Large intestine (tissue), 3 donors: ENCODE results near the gene CORO2A. TPM values are rescaled to one million over a fixed set of nuclear protein-coding genes. Genes with fewer than 3 reads are reported as not detected.

Source experiments
- DNase-seq, 2 donors: peaks; one replicate each; pipeline versions ENCODE4 v3.0.0 to v3.0.0-alpha.2; 2013
- H3K27ac ChIP-seq: one replicate; pipeline ENCODE4 v1.5.1; 2013; ENCODE audit warnings: low read length
- H3K27me3 ChIP-seq: 2 replicates; pipeline ENCODE4 v1.6.1; 2013; ENCODE audit warnings: low read length; ENCODE audit not compliant: control insufficient read depth, insufficient read depth
- H3K36me3 ChIP-seq: 2 replicates; pipeline ENCODE4 v1.6.1; 2013; ENCODE audit warnings: low read length; ENCODE audit not compliant: control insufficient read depth, insufficient read depth
- H3K4me1 ChIP-seq: one replicate; pipeline ENCODE4 v1.6.1; 2013; ENCODE audit warnings: low read length; ENCODE audit not compliant: control insufficient read depth, insufficient read depth
- H3K4me3 ChIP-seq: one replicate; pipeline ENCODE4 v1.5.1; 2013; ENCODE audit warnings: low read length
- H3K9me3 ChIP-seq: one replicate; pipeline ENCODE4 v1.6.1; 2013; ENCODE audit warnings: mild to moderate bottlenecking, low read depth, low read length, moderate library complexity; ENCODE audit not compliant: control insufficient read depth
- WGBS: methylation state at CpG from one replicate; pipeline ENCODE4 v1.1.5; 2013; ENCODE audit warnings: low lambda C conversion rate; ENCODE audit not compliant: insufficient coverage; 5-methylcytosine and 5-hydroxymethylcytosine counted together
- polyA plus RNA-seq: library from polyadenylated mRNA; unstranded; fragments of 120-200 nt; gene quantifications from one replicate; pipeline ENCODE4 v1.2.1, GENCODE V29; 2013

CORO2A gene
- polyA plus RNA-seq, 1 donor = 57.6 TPM

DNA sequence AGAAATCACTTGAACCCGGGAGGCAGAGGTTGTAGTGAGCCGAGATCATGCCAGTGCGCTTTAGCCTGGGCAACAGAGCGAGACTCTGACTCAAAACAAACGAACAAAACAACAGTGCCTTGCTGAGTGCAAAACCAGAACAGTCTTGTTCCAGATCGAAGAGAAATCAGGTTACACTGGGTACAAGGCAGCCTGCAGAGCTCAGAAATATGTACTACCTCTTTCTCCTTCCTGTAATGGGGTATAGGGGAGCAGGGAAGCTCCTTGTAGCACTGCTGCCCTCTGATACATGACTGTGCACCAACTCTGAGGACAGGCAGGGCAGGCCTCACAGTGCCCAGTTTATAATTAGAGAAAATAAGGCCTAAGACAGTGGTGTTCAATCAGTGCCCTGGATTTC, 38.4 kb upstream of the CORO2A start:
- Histone ChIP-seq H3K4me3 (no peak overlapping the region), H3K9me3 (no peaks in the 10 kb centered on the region), H3K36me3 (peaks cover 21% of the 10 kb centered on the region), H3K27ac (peak overlapping the region; percentile 96), H3K4me1 (peaks cover 96% of the 10 kb centered on the region), H3K27me3 (no peaks in the 10 kb centered on the region)
- WGBS = 90% methylated on average over 2 of the region's 6 CpGs
- DNase-seq = peak in 1 of 2 donors; percentile 36

- H3K27ac ChIP-seq = peak overlapping the region; percentile 96
- no CpG with 5 or more reads among the region's 6 CpGs for WGBS
- H3K27me3 ChIP-seq = no peaks in the 10 kb centered on the region
- DNase-seq = no peak
- H3K4me1 ChIP-seq = peaks cover 96% of the 10 kb centered on the region
- no peaks in the 10 kb centered on the region for H3K9me3 ChIP-seq
- no peak overlapping the region for H3K4me3 ChIP-seq
- peaks cover 21% of the 10 kb centered on the region for H3K36me3 ChIP-seq
Observed at GRCh38 chr9:98230304-98230703, 37.9 kb upstream of the CORO2A start.

DNA sequence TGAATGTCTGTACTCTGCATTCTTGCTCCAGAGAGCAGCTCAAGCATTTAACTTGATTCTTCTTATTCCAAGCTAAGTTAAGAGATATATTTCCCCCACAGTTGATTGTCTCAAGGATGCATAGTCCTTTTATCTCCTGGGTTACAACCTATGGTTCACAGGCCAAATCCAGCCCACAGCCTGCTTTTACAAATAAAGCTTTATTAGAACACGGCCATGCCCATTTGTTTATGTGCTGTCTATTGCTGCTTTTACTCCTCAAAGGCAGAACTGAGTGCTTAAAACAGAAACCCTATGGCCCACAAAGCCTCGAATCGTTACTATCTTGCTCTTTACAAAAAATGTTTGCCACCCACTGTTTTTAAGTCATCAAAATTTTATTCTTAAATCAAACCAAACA, 37.2 kb upstream of the CORO2A start:
- H3K4me3 ChIP-seq = no peak overlapping the region
- H3K4me1 ChIP-seq = peaks cover 95% of the 10 kb centered on the region
- H3K27me3 ChIP-seq = no peaks in the 10 kb centered on the region
- peak overlapping the region; percentile 96 for H3K27ac ChIP-seq
- whole genome bisulfite sequencing = no CpG with 5 or more reads among the region's 3 CpGs
- peaks cover 21% of the 10 kb centered on the region for H3K36me3 ChIP-seq
- no peak for DNase-seq
- no peaks in the 10 kb centered on the region for H3K9me3 ChIP-seq

- H3K27ac ChIP-seq = peak overlapping the region; percentile 96
- H3K27me3 ChIP-seq = no peaks in the 10 kb centered on the region
- DNase-seq = no peak
- H3K4me3 ChIP-seq = no peak overlapping the region
- WGBS = no CpG with 5 or more reads among the region's 4 CpGs
- peaks cover 21% of the 10 kb centered on the region for H3K36me3 ChIP-seq
- H3K4me1 ChIP-seq = peaks cover 94% of the 10 kb centered on the region
- no peaks in the 10 kb centered on the region for H3K9me3 ChIP-seq
Observed at GRCh38 chr9:98229090-98229395, 36.6 kb upstream of the CORO2A start.

DNA sequence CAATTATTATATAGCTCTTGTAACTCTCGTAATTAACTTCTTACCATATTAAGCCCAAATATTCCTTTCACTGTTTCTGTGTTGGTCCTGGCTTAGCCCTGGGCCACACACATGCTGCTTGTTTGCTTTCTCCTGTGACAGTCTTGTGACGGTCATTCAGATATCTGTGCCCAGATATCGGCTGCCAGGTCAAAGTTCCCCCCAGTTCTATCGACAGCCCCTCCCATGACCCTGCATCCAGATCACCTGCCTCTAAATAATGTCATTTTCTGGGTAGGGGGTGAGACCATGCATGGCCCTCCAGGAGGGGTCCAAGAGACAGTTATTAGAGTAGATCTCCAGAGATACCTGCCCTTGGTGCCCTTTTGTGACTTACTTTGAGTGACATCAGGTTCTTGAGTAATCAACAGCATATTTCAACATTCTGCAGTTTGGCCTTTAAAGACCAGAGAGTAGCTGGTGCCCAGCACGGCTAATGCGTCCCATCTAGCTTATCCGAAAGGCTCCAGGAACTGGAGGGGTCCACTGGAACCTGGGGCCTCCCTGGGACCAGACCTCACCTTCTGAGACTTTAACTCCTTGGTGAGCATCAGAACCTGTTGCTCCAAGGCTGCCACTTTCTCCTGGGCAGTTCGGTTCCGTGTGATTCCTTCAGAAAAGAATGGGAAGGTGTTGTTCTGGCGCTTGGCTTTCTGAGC, 36.1 kb upstream of the CORO2A start:
- Histone ChIP-seq H3K27ac (peak overlapping the region; percentile 96), H3K9me3 (no peaks in the 10 kb centered on the region), H3K4me1 (peaks cover 89% of the 10 kb centered on the region), H3K36me3 (peaks cover 20% of the 10 kb centered on the region), H3K4me3 (no peak overlapping the region), H3K27me3 (no peaks in the 10 kb centered on the region)
- no CpG with 5 or more reads among the region's 10 CpGs for WGBS
- DNase-seq = peak; percentile 83 to 94

DNA sequence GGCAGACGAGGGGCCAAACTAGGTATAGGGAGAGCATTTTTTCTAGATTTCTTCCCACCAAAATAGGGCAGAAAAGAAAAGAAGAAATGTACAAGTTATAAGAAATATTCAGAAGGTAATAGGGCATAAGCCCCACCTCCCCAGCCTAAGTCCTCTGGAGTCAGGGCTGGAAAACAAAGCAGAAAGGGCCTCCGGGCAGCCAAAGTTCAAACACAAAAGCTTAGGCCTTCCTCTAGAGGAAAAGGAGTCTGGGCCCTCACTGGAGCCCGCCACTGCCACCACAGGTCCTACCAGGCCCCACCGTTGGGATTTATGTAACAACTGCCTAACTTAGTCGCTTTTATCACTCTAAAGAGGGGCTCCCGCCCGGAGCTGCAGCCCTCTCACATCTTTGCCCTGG, 35.4 kb upstream of the CORO2A start:
- Histone ChIP-seq H3K4me1 (peaks cover 83% of the 10 kb centered on the region), H3K9me3 (no peaks in the 10 kb centered on the region), H3K27me3 (no peaks in the 10 kb centered on the region), H3K36me3 (peaks cover 17% of the 10 kb centered on the region), H3K4me3 (no peak overlapping the region), H3K27ac (peak overlapping the region; percentile 96)
- peak; percentile 45 to 86 for DNase-seq
- WGBS = 20% methylated on average over 1 of the region's 7 CpGs

- Histone ChIP-seq H3K36me3 (peaks cover 25% of the 10 kb centered on the region), H3K9me3 (no peaks in the 10 kb centered on the region), H3K27ac (peak overlapping the region; percentile 96), H3K4me3 (no peak overlapping the region), H3K4me1 (peaks cover 74% of the 10 kb centered on the region), H3K27me3 (no peaks in the 10 kb centered on the region)
- 81% methylated on average over 2 of the region's 4 CpGs for WGBS
- DNase-seq = peak in 1 of 2 donors; percentile 44
Observed at GRCh38 chr9:98226957-98227356, 34.5 kb upstream of the CORO2A start.

- Histone ChIP-seq H3K9me3 (no peaks in the 10 kb centered on the region), H3K4me3 (no peak overlapping the region), H3K27me3 (no peaks in the 10 kb centered on the region), H3K4me1 (peaks cover 69% of the 10 kb centered on the region), H3K36me3 (peaks cover 25% of the 10 kb centered on the region), H3K27ac (peak overlapping the region; percentile 96)
- DNase-seq = peak; percentile 52 to 85
- no CpG with 5 or more reads among the region's 1 CpG for WGBS
Observed at GRCh38 chr9:98226516-98226915, 34.1 kb upstream of the CORO2A start.

- H3K27me3 ChIP-seq = no peaks in the 10 kb centered on the region
- H3K4me3 ChIP-seq = no peak overlapping the region
- H3K27ac ChIP-seq = peak overlapping the region; percentile 96
- no CpG with 5 or more reads among the region's 6 CpGs for WGBS
- DNase-seq = peak; percentile 62 to 84
- H3K9me3 ChIP-seq = no peaks in the 10 kb centered on the region
- peaks cover 38% of the 10 kb centered on the region for H3K36me3 ChIP-seq
- peaks cover 56% of the 10 kb centered on the region for H3K4me1 ChIP-seq
Observed at GRCh38 chr9:98225015-98225442, 32.6 kb upstream of the CORO2A start.

GRCh38 chr9:98222885-98223691, 30.7 kb upstream of the CORO2A start:
- H3K9me3 ChIP-seq = no peaks in the 10 kb centered on the region
- no peak overlapping the region for H3K4me3 ChIP-seq
- H3K27me3 ChIP-seq = no peaks in the 10 kb centered on the region
- peaks cover 46% of the 10 kb centered on the region for H3K36me3 ChIP-seq
- peaks cover 37% of the 10 kb centered on the region for H3K4me1 ChIP-seq
- no peak overlapping the region for H3K27ac ChIP-seq
- whole genome bisulfite sequencing = no CpG with 5 or more reads among the region's 5 CpGs
- no peak for DNase-seq
